A673 (cell line): Measurements from ENCODE around the gene CFAP61.

Experiments used
- EZH2 ChIP-seq: fragments of 200-600 bp; sonication (generic); IDR thresholded peaks from 2 replicates; pipeline ENCODE4 v1.6.1; 2017; ENCODE audit warnings: borderline replicate concordance, low read depth, mild to moderate bottlenecking, mixed read lengths, antibody characterized with exemption, low read length; ENCODE audit not compliant: poor library complexity, severe bottlenecking
- TF ChIP-seq, protein P1 (sequence below): fragments of 300-800, 200-600 bp; sonication (generic); conservative IDR thresholded peaks from 2 replicates; pipeline ENCODE4 v1.5.1; 2017; ENCODE audit warnings: low read depth, mild to moderate bottlenecking, antibody characterized with exemption, low read length, moderate library complexity, mixed read lengths

GRCh38 chr20:20209684-20210083 lies 157.4 kb downstream of the CFAP61 start:
- TF ChIP-seq EZH2, result no peak
- TF ChIP-seq, protein P1, sequence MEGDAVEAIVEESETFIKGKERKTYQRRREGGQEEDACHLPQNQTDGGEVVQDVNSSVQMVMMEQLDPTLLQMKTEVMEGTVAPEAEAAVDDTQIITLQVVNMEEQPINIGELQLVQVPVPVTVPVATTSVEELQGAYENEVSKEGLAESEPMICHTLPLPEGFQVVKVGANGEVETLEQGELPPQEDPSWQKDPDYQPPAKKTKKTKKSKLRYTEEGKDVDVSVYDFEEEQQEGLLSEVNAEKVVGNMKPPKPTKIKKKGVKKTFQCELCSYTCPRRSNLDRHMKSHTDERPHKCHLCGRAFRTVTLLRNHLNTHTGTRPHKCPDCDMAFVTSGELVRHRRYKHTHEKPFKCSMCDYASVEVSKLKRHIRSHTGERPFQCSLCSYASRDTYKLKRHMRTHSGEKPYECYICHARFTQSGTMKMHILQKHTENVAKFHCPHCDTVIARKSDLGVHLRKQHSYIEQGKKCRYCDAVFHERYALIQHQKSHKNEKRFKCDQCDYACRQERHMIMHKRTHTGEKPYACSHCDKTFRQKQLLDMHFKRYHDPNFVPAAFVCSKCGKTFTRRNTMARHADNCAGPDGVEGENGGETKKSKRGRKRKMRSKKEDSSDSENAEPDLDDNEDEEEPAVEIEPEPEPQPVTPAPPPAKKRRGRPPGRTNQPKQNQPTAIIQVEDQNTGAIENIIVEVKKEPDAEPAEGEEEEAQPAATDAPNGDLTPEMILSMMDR, result no peak
